A549 (cell line): ENCODE measurements around the gene KRTAP3-3. TPM values are rescaled to one million over a fixed set of nuclear protein-coding genes. Genes with fewer than 3 reads are reported as not detected.

ENCODE experiments used
- ATAC-seq, 2 experiments: fragments of 200-7000 bp in 1 of 2; fragments of >200 bp in 1 of 2; cut with Nextera tagmentation in 1 of 2; cut with Tn5 transposase in 1 of 2; 3 replicates each; pipeline versions ENCODE4 v1.8.0 to v1.9.1; 2018 to 2020; ENCODE audit warnings: mild to moderate bottlenecking in 1 of 2, moderate library complexity in 1 of 2
- CTCF ChIA-PET: fragments of 300-600 bp; sonication (Branson Sonifier 250); formaldehyde crosslinking; extraction: SDS; loops from one replicate; lab custom pipeline; 2021; ENCODE audit warnings: antibody characterized with exemption, inconsistent platforms; lab: Yijun Ruan, JAX
- POLR2A ChIA-PET: fragments of 350-600 bp; formaldehyde crosslinking; extraction: SDS; loops from one replicate; lab custom pipeline; 2021; ENCODE audit warnings: antibody characterized with exemption, inconsistent platforms; lab: Yijun Ruan, JAX
- DNase-seq, 2 experiments: peaks; one replicate each; pipeline versions ENCODE4 v3.0.0 to v3.0.0-alpha.2; 2011 to 2016; ENCODE audit warnings: low read depth in 1 of 2, low spot score in 1 of 2
- FAIRE-seq: peaks from 2 replicates; lab custom pipeline; 2011; peaks lifted over from hg19 to GRCh38; lab: Jason Lieb, UNC
- H3K27ac ChIP-seq, 2 experiments: fragments of >200 bp; sonication (Bioruptor Twin); formaldehyde crosslinking; 3 replicates each; pipeline ENCODE4 v1.5.1; 2016 to 2017
- H3K4me1 ChIP-seq: fragments of >200 bp; sonication (Bioruptor Twin); formaldehyde crosslinking; 3 replicates; pipeline ENCODE4 v1.6.1; 2016
- H3K4me2 ChIP-seq: fragments of >200 bp; sonication (Bioruptor Twin); formaldehyde crosslinking; 3 replicates; pipeline ENCODE4 v1.6.1; 2016
- H3K4me3 ChIP-seq: fragments of >200 bp; sonication (Bioruptor Twin); formaldehyde crosslinking; 3 replicates; pipeline ENCODE4 v1.5.1; 2016
- H3K9me3 ChIP-seq: fragments of >200 bp; sonication (Bioruptor Twin); formaldehyde crosslinking; 3 replicates; pipeline ENCODE4 v1.6.1; 2016
- CEBPB ChIP-seq, 2 experiments: fragments of >200 bp in 1 of 2; sonication (Bioruptor Twin) in 1 of 2; formaldehyde crosslinking in 1 of 2; IDR thresholded peaks; 2 replicates each; pipeline ENCODE4 v1.6.1; 2012 to 2016
- E2F6 ChIP-seq: IDR thresholded peaks from 2 replicates; pipeline ENCODE4 v1.6.1; 2012; ENCODE audit warnings: low read depth, borderline replicate concordance
- EHMT2 ChIP-seq: fragments of 200-600 bp; sonication (generic); IDR thresholded peaks from 2 replicates; pipeline ENCODE4 v1.6.1; 2016; ENCODE audit warnings: antibody characterized with exemption, low read depth, mild to moderate bottlenecking, moderate library complexity
- ELK1 ChIP-seq: fragments of 150-350 bp; IDR thresholded peaks from 2 replicates; pipeline ENCODE4 v1.6.1; 2014; ENCODE audit warnings: low read depth, mild to moderate bottlenecking, low read length
- FOSB ChIP-seq: fragments of 250-450 bp; sonication (Bioruptor Pico); IDR thresholded peaks from 2 replicates; pipeline ENCODE4 v1.5.0; 2020; ENCODE audit warnings: mild to moderate bottlenecking, moderate library complexity
- FOSL2 ChIP-seq, 2 experiments: fragments of 450-650 bp in 1 of 2; fragments of >200 bp in 1 of 2; sonication (Bioruptor Twin) in 1 of 2; formaldehyde crosslinking; IDR thresholded peaks; 2 replicates each; pipeline versions ENCODE4 v1.5.0 to v1.6.1; 2016 to 2020; ENCODE audit warnings: mild to moderate bottlenecking in 1 of 2, moderate library complexity in 1 of 2
- GATA3 ChIP-seq: IDR thresholded peaks from 2 replicates; pipeline ENCODE4 v1.6.1; 2012; ENCODE audit warnings: borderline replicate concordance
- HES2 ChIP-seq: fragments of >200 bp; sonication (Bioruptor Twin); formaldehyde crosslinking; IDR thresholded peaks from 2 replicates; pipeline ENCODE4 v1.6.1; 2016
- HEYL ChIP-seq: fragments of 250-450 bp; sonication (Bioruptor Pico); IDR thresholded peaks from 2 replicates; pipeline ENCODE4 v1.8.0; 2021; ENCODE audit warnings: mild to moderate bottlenecking, moderate library complexity
- HMGXB4 ChIP-seq: fragments of 250-450 bp; sonication (Bioruptor Pico); IDR thresholded peaks from 2 replicates; pipeline ENCODE4 v1.5.0; 2021; ENCODE audit warnings: mild to moderate bottlenecking, moderate library complexity, borderline replicate concordance
- HOXB5 ChIP-seq: fragments of 250-450 bp; sonication (Bioruptor Pico); IDR thresholded peaks from 2 replicates; pipeline ENCODE4 v1.5.0; 2020; ENCODE audit warnings: mild to moderate bottlenecking, moderate library complexity
- KDM5A ChIP-seq: fragments of 200-600 bp; sonication (generic); IDR thresholded peaks from 2 replicates; pipeline ENCODE4 v1.6.1; 2016; ENCODE audit warnings: antibody characterized with exemption, mild to moderate bottlenecking
- MAX ChIP-seq: IDR thresholded peaks from 2 replicates; pipeline ENCODE4 v1.6.1; 2012
- MYC ChIP-seq: IDR thresholded peaks from 2 replicates; pipeline ENCODE4 v1.6.1; 2012; ENCODE audit warnings: mild to moderate bottlenecking, inconsistent platforms, low read length, improper control_type of control experiment, borderline replicate concordance
- PHF8 ChIP-seq: fragments of 200-600 bp; sonication (generic); IDR thresholded peaks from 2 replicates; pipeline ENCODE4 v1.6.1; 2016; ENCODE audit warnings: low read depth, mild to moderate bottlenecking, antibody characterized with exemption, moderate library complexity, borderline replicate concordance
- POLR2A ChIP-seq: IDR thresholded peaks from 2 replicates; pipeline ENCODE4 v1.6.1; 2012; ENCODE audit warnings: mild to moderate bottlenecking, low read length
- RAD21 ChIP-seq, 2 experiments: fragments of >200 bp in 1 of 2; sonication (Bioruptor Twin) in 1 of 2; formaldehyde crosslinking in 1 of 2; IDR thresholded peaks in 1 of 2; conservative IDR thresholded peaks in 1 of 2; 2 replicates in 1 of 2; 3 replicates in 1 of 2; pipeline ENCODE4 v1.6.1; 2012 to 2018; ENCODE audit warnings: inconsistent platforms in 1 of 2
- RFX5 ChIP-seq: fragments of 450-650 bp; IDR thresholded peaks from 2 replicates; pipeline ENCODE4 v1.7.1; 2014; ENCODE audit warnings: antibody characterized with exemption, mild to moderate bottlenecking, moderate library complexity
- RNF2 ChIP-seq: fragments of 200-600 bp; sonication (generic); IDR thresholded peaks from 2 replicates; pipeline ENCODE4 v1.6.1; 2016; ENCODE audit warnings: low read depth, mild to moderate bottlenecking, antibody characterized with exemption, moderate library complexity, borderline replicate concordance
- TP53 ChIP-seq: fragments of 250-450 bp; sonication (Bioruptor Pico); IDR thresholded peaks from 2 replicates; pipeline ENCODE4 v1.5.0; 2021; ENCODE audit warnings: mild to moderate bottlenecking, moderate library complexity
- WGBS: methylation state at CpG from one replicate; pipeline ENCODE4 v1.1.6; 2017; ENCODE audit errors: missing lambda C conversion rate; 5-methylcytosine and 5-hydroxymethylcytosine counted together
- polyA plus RNA-seq, 4 experiments: library from polyadenylated mRNA; depleted of rRNA in 3 of 4; stranded (reverse); fragments of >200 nt; fragmentation: RNase III in 1 of 4; extraction: RNeasy Plus Mini Kit Qiagen cat#74134 plus additional on column Dnase treatment in 1 of 4; gene quantifications; 2 replicates in 3 of 4; 3 replicates in 1 of 4; pipeline ENCODE4 v1.2.3, GENCODE V29; 2011 to 2017

KRTAP3-3 gene
- polyA plus RNA-seq, 2 of the 4 experiments (the other 2 are of a cell fraction): not detected

GRCh38 chr17:40953881-40954280 lies 40.1 kb downstream of the KRTAP3-3 start:
- CTCF ChIA-PET: interaction anchor here (0.7 to 1.3 kb wide), 4 partner anchors 10 to 709 kb away, joined by 3 to 5 read pairs (median 4); no protein-coding TSS in a partner anchor
- H3K4me1 ChIP-seq: peaks cover 41% of the 10 kb centered on the region

GRCh38 chr17:40952661-40953060 lies 41.3 kb downstream of the KRTAP3-3 start:
- 46% methylated on average over 1 of the region's 1 CpG for WGBS
- ATAC-seq (no peak), DNase-seq (peak in 1 of 2 experiments; percentile 33), FAIRE-seq (peak; percentile 81)
- Histone ChIP-seq H3K9me3 (no peaks in the 10 kb centered on the region), H3K27ac (peak overlapping the region in 1 of 2 experiments; percentile 54; a peak in 3 of 6 replicates), H3K4me2 (0 out of 3 replicates have a peak overlapping the region, but pooled peaks have one; percentile 0), H3K4me1 (peaks cover 35% of the 10 kb centered on the region), H3K4me3 (no peak overlapping the region)
- ChIA-PET CTCF (interaction anchor here (0.7 to 1.6 kb wide), 5 partner anchors 9 to 596 kb away, joined by 3 to 8 read pairs (median 3); partner anchors contain the start of gene KRT39), POLR2A (no interaction called here)
- TF ChIP-seq PHF8 (no peak), E2F6 (no peak), FOSB (CRISPR knock-in tag) (no peak), HES2 (no peak), EHMT2 (no peak)

More at GRCh38 chr17:40953881-40954280, 40.1 kb downstream of the KRTAP3-3 start:
- no peak overlapping the region for H3K4me3 ChIP-seq
- POLR2A ChIA-PET: interaction anchor here (0.6 kb wide), 1 partner anchor 417 kb away, joined by 4 read pairs; no protein-coding TSS in a partner anchor
- peak in 1 of 2 experiments; percentile 21 for DNase-seq
- WGBS: 53% methylated on average over 2 of the region's 2 CpGs
- H3K27ac ChIP-seq: peak overlapping the region in 1 of 2 experiments; percentile 54; a peak in 2 of 6 replicates
- TF ChIP-seq FOSL2 (IDR thresholded peaks at IDR 0.05): no peak
- 0 out of 2 replicates have a peak, but pooled peaks have one; percentile 18 for TF ChIP-seq FOSL2 (CRISPR knock-in tag; IDR thresholded peaks at IDR 0.05)
- no peak for TF ChIP-seq GATA3
- no peak for ATAC-seq
- no peak for FAIRE-seq
- H3K4me2 ChIP-seq: no peak overlapping the region
- H3K9me3 ChIP-seq: no peaks in the 10 kb centered on the region

- Histone ChIP-seq H3K4me1 (peaks cover 30% of the 10 kb centered on the region), H3K4me3 (no peak overlapping the region), H3K27ac (peak overlapping the region in 1 of 2 experiments; percentile 54; a peak in 2 of 6 replicates), H3K4me2 (no peak overlapping the region), H3K9me3 (no peaks in the 10 kb centered on the region)
- FAIRE-seq (peak; percentile 82), ATAC-seq (no peak), DNase-seq (no peak)
- ChIA-PET POLR2A (no interaction called here), CTCF (interaction anchor here (0.9 to 1.6 kb wide), 4 partner anchors 14 to 596 kb away, joined by 3 to 4 read pairs (median 3); partner anchors contain the start of gene KRT39)
- 75% methylated on average over 2 of the region's 2 CpGs for WGBS
- no peak for TF ChIP-seq RAD21 (conservative IDR thresholded peaks at IDR 0.05 in 1 of 2, IDR thresholded peaks at IDR 0.05 in 1 of 2)
- TF ChIP-seq RNF2: no peak
- TF ChIP-seq KDM5A: no peak
- TF ChIP-seq POLR2A: no peak
- TF ChIP-seq MYC: no peak
- no peak for TF ChIP-seq HMGXB4 (CRISPR knock-in tag)
- no peak for TF ChIP-seq HOXB5 (CRISPR knock-in tag)
- no peak for TF ChIP-seq MAX
- TF ChIP-seq RFX5: no peak
- no peak for TF ChIP-seq HEYL (CRISPR knock-in tag)
- TF ChIP-seq ELK1: no peak
- TF ChIP-seq CEBPB (IDR thresholded peaks at IDR 0.05): no peak
- no peak for TF ChIP-seq TP53 (CRISPR knock-in tag)
Measured at GRCh38 chr17:40952154-40952553, 41.8 kb downstream of the KRTAP3-3 start.
